ENCODE results near the gene PLAGL2.

GRCh38 chr20:32209850-32210605 lies 2.5 kb upstream of the PLAGL2 start:
- TF ChIP-seq CTCF (conservative IDR thresholded peaks at IDR 0.05; ENCODE audit: low read depth in 2 of 2) (no peak), CREB1 (CRISPR knock-in tag; IDR thresholded peaks at IDR 0.05; ENCODE audit: low read depth) (no peak), EZH2 (IDR thresholded peaks at IDR 0.05; ENCODE audit: low read depth, unreplicated experiment) (no peak), POLR2AphosphoS5 (IDR thresholded peaks at IDR 0.05; ENCODE audit: low read depth) (no peak), EZH2phosphoT487 (IDR thresholded peaks at IDR 0.05; ENCODE audit: unreplicated experiment) (no peak)

All from GM23338 (cell line).